SU-DHL-6 (cell line): Measurements from ENCODE around the gene CD247.

ENCODE experiments used
- EZH2phosphoT487 ChIP-seq: fragments of 200-600 bp; sonication (generic), shearing (Covaris generic); conservative IDR thresholded peaks from 2 replicates; pipeline ENCODE4 v1.6.1; 2018; ENCODE audit warnings: mild to moderate bottlenecking, antibody characterized with exemption, low read length, moderate library complexity, mixed read lengths
- TF ChIP-seq, protein P1 (sequence below): fragments of 200-600 bp; sonication (generic); IDR thresholded peaks from one replicate; pipeline ENCODE4 v1.5.1; 2017; ENCODE audit warnings: antibody characterized with exemption, mild to moderate bottlenecking, low read length, moderate library complexity; ENCODE audit not compliant: insufficient read depth, poor library complexity, severe bottlenecking

GRCh38 chr1:167441222-167441621 lies 77.1 kb downstream of the CD247 start:
- TF ChIP-seq, protein P1, sequence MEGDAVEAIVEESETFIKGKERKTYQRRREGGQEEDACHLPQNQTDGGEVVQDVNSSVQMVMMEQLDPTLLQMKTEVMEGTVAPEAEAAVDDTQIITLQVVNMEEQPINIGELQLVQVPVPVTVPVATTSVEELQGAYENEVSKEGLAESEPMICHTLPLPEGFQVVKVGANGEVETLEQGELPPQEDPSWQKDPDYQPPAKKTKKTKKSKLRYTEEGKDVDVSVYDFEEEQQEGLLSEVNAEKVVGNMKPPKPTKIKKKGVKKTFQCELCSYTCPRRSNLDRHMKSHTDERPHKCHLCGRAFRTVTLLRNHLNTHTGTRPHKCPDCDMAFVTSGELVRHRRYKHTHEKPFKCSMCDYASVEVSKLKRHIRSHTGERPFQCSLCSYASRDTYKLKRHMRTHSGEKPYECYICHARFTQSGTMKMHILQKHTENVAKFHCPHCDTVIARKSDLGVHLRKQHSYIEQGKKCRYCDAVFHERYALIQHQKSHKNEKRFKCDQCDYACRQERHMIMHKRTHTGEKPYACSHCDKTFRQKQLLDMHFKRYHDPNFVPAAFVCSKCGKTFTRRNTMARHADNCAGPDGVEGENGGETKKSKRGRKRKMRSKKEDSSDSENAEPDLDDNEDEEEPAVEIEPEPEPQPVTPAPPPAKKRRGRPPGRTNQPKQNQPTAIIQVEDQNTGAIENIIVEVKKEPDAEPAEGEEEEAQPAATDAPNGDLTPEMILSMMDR, result no peak
- no peak for TF ChIP-seq EZH2phosphoT487
